Measurements from ENCODE around the gene TMEM223.
A peak's percentile ranks its signal among the peaks of the same experiment; 100 is the strongest.
"Not testable (repeated sequence)": the region's sequence is repeated elsewhere in the genome, so short reads cannot be mapped to it uniquely, and the experiment has no call there.

TMEM223 gene

DNA sequence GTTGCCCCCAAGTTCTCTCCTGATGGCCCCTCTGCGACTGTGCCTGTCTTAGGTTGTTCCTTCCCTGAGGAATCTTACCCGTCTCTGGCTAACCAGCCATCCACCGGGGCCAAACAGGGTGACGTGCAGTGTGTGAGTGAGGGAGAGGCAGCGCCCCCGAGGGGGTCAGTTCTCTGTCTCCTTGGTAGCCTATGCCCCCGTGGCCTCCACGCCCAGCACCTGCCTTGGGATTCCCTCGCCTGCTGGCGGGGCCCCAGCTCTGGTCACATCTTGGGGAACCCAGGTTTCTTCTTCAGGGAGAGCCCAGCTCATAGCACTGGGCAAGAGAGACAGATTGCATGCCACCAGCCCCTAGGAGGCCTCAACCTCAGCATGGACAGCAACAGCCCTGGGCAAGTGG, 7.7 kb upstream of the TMEM223 start:
- no peak for DNase-seq

DNA sequence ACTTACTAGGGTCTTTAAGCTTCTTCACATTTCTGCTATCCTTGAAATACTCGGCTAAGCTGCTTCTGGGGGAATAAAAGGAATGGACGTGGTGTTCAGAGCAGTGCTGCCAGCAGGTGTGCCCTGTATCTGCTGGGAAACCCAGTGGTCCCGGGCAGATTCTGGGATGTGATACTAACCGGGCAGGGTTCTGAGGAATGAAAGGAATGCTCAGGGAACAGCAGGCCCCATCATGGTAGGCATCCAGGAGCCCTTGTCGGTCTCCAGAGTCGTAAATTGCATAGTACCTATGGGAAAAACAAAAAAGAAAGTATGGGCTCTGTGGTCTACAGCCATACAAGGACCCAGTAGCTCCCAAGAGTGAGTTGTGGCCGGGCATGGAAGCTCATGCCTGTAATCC, 4.5 kb upstream of the TMEM223 start:
- no peak for DNase-seq

DNA sequence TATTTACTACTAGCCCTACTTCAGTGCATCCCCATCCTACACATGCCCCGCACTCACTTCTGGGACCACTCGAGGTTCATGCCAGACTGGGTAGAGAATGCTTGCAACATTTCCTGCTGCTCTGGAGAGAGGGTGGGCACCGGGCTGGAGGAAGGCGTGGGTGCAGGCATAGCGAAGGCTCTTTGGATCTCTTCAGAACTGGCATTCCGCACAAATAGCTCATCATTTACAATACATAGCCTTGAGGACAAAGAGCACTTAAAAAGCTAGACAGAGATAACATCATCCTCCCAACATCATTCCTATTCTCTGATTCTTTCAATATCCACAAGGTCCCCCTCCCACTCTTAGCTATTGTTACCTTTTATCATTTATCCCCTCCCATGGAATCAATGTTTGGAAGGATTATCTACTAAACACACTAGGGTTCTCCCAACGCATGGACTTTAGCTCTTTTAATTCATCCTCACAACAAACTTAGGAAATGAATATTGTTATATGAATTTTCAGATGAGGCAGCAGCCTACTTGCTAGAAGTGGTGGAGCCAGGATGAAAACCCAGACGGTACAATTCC, 2.5 kb upstream of the TMEM223 start:
- no peak for DNase-seq

DNA sequence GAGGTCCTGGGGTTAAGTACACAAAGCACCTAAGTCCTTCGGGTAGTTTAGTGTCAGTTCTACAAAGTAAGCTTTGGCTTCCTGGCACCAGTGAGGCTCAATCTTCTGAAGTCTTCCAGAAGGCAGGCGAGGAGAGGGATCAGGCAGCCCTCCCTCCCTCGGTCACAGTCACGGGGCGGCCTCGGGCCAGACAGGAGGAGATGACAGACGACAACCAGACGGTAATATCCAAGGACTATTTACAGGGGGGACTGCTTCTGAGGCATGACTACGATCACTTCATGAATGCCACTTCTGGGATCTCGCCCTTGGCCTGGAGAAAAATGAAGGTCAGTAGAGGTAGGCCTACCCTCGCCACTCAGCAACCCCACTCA, 383 bp upstream of the TMEM223 start:
- no peak for DNase-seq

DNA sequence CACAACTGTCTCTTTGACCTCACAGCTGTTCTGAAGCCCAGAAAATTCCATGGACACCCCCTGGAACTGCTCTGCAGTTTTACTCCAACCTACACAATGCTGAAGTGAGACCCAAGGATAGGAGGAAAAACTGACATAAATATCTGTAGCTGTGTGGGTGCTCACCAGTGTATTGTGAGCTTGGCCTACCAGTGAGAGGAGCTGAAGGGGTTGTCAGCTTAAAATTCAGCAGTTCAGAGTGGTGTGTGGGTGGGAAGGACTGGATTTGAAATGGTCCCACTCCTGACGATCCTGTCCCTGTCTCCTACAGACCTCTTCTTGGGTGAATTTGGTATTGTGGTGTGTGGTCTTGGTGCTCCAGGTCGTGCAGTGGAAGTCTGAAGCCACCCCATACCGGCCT, 2.2 kb downstream of the TMEM223 start:
- no peak for DNase-seq

DNA sequence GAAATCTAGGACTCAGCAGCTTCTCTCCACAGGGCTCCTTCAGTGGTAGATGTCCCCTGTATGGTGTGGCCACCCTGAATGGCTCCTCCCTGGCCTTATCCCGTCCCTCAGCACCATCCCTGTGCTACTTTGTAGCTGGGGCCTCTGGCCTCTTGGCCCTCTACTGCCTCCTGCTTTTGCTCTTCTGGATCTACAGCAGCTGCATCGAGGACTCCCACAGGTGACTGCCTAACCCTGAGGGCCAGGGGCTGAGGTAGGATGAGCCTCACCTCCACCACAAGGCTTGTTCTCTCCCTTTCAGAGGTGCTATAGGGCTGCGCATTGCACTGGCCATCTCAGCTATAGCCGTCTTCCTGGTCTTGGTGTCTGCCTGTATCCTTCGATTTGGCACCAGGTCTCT, 2.8 kb downstream of the TMEM223 start:
- DNase-seq = no peak

DNA sequence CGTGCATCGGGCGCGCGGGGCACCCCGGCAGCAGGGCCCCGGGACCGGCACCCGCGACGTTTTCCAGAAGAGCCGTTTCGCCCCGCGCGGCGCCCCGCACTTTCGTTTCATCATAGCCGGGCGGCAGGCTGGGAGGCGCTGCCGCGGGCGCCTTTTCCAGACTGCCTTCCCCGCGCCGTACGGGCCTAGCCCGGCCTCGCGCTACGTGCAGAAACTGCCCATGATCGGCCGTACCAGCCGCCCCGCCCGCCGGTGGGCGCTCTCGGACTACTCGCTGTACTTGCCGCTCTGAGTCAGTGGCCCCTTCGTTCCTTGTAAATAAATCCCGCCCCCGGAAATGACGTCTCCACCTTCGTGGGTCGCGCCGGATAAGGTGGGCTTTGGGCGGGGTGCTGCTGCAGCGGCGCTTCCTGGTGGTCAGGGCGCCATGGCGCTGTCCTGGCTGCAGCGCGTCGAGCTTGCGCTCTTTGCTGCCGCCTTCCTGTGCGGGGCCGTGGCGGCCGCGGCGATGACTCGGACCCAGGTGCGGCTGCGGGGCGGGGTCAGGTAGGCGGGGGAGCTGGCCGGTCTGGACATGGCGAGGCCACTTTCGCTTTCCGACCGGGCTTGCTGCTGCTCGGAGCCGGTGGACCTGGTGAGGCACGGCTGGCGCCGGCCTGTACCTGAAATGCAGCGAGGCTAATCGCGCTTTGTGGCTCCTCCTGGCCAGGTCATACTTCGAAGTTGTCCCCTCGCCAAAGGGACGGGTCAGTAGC, 4.6 kb downstream of the TMEM223 start, which contains the start of gene TMEM179B:
Gene TMEM179B, plus strand, starts transcription at position 398 of the 755 bp plus-strand sequence. Its CDS starts 30 bp downstream, at position 428.
- DNase-seq = peak; percentile 97

DNA sequence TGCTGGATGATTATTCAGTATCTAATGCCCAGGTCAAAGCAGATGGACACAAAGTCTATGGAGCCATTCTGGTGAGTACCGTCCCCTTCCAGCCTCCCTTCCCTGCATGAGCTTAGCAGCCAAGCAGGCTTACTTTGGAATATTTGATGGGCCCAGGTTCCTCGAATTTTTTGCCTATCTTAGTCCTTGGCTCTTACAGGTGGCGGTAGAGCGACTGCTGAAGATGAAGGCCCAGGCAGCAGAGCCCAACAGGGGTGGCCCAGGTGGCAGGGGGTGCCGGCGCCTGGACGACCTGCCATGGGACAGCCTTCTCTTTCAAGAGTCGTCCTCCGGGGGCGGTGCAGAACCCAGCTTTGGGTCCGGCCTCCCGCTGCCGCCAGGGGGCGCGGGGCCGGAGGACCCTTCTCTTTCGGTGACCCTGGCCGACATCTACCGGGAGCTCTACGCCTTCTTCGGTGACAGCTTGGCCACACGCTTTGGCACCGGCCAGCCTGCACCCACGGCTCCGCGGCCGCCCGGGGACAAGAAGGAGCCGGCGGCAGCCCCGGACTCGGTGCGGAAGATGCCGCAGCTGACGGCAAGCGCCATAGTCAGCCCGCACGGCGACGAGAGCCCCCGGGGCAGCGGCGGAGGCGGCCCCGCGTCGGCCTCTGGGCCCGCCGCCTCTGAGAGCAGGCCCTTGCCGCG, 5.3 kb downstream of the TMEM223 start:
- DNase-seq = peak; percentile 64

DNA sequence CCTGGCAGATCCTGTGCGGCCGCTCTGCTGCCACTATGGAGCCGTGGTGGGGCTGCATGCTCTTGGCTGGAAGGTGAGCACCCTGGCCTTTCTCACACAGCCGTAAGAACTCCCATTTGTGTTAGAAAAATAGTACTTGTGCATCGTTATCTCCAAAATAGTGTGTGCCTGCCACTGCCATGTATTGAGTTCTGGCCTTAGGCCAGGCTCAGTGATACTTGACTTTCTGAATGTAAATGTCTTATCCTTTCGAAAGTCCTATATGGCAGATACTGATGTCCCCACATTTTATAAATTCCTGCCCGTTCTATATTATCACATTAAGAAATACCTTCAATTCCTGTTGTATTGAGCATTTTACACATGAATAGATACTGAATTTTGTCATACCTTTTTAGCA, 9.1 kb downstream of the TMEM223 start:
- no peak for DNase-seq

DNA sequence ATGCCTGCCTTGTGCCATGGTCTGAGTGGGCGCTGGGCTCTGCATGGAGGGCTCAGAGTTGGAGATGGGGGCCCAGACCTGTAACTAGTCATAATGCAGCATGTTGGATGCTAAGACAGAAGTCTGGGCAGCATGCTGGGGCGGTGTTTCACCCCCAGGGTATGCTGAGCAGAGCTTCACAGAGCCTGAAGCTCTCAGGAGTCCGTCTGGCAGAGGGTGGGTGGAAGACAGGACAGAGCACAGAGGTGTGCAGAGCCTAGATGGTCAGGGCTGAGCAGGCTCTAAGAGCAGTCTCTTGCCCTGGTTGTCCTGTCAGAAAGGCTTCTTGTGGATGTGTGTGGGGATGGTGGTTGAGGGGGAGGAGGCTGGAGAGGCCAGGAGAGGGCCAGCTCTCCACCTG, 13.4 kb downstream of the TMEM223 start:
- no peak for DNase-seq

DNA sequence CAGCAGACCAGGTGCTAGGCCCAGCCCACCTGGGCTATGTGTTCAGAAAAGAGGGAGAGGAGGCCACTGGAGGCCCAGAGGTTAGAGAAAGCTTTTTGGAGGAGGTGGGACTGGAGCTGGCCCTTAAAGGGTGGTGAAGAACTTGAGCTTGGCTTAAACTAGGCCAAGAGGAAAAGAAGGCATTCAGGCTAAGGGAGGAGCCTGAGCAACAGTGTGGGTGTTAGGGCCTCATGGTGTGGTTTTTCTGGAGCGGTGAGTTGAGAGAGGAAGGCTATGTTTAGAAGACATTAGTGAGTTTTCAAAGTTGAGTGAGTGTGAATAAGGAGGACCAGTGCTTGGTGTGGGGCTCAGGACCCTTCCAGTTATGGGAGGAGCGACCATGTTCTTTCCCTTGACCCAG, 14.4 kb downstream of the TMEM223 start:
- DNase-seq = no peak

DNA sequence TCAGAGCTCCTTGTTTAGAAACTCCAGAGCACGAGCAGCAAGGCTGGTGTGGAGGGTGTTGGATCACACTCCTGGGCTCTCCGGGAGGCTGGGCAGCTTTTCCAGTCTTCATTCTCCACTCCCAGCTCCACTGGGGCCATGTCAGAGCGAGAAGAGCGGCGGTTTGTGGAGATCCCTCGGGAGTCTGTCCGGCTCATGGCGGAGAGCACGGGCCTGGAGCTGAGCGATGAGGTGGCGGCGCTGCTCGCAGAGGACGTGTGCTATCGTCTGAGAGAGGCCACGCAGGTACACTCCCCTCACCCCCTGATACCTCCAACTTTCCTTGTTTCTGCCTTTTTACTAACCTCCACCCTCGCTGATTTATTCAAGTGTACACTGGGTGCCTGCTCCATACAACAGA, 16.2 kb downstream of the TMEM223 start:
- DNase-seq = no peak

DNA sequence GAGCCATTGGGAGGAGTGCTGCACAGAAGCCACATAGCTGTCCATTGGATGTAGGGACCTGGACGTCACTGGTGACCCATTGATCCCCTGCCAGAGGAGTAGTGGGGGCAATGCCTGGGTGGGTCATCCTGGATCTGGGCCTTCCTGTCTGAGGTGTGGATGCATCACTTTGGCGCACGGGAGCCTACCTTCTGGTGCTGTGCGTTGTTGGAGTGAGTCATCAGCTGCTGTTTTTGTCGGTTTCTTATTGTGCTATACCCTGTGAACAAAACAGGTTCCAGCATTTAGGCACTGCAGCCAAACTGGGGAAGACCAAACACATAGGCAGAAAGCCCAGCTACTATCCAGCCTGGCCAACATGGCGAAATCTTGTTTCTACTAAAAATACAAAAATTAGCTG, 17.4 kb downstream of the TMEM223 start:
- DNase-seq = no peak

DNA sequence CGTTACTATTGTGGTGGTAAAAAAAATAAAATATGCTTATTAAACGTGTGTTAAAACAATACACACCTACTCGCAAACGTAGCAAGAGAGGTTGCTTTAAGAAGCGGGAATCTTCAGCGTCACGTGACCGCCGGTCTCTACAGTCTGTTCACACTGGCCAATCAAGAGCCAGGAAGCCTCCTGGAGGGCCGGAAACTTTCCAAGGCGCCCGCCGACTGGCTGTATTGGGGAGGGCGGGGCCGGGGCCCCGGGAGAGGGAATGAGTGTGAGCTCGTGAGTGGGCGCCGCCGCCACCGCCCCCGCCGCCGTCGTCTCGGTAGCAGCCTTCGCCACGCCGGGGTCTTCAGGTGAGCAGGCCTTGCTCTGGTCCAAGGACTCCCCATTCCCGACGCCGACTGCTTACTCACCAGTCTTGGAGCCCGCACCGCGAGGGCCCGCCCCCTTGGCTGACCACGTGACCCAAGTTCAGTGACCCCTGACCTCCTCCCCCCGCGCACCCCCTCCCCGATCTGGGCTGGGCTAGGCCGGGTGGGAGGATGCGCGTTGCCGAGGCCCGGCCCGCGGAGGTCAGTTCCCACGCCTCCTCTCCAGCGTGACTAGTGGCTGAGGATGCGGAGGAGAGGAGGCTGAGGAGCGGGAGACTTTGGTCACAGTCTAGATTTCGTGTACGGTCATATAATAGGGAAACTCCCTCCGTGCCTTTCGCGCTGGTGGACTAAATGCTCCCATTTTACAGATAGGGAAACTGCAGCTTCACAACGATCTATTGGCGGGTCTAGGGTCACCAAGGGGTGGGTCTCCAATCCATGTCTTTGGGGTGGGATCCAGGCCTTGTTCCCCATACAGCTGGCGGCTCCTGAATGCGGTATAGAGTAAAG, 20.4 kb downstream of the TMEM223 start, which contains the start of gene TAF6L:
Gene TAF6L, plus strand, starts transcription at position 253 of the 878 bp plus-strand sequence. CDS start 4,388 bp downstream, outside the sequence.
- DNase-seq = peak; percentile 98

DNA sequence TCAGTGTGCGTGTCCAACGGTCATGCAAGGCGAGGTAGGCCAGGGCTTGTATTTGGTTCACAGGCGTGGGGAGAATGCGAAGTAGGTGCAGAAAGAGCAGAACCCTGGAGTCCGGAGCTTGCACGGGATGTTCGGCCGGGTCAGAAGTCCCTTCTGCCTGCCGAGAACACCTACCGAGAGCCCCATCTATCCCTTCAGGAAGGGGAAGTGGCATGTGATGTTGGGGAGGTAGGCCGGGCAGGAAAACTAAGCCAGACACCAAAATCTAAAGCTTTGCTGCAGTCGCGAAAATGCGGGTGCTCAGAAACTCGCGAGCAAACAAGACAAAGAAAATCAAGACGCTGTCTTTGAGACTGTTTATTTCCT, 21.0 kb downstream of the TMEM223 start:
- no peak for DNase-seq

DNA sequence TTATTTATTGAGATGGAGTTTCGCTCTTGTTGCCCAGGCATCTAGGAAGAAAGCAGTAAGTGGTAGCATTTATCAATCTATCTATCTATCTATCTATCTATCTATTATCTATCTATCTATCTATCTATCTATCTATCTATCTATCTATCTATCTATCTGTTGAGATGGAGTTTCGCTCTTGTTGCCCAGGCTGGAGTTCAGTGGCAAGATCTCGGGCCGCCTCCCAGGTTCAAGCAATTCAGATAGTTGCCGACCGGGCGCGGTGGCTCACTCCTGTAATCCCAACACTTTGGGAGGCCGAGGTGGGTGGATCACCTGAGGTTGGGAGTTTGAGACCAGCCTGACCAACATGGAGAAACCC, 31.0 kb downstream of the TMEM223 start:
- DNase-seq = not testable (repeated sequence)

DNA sequence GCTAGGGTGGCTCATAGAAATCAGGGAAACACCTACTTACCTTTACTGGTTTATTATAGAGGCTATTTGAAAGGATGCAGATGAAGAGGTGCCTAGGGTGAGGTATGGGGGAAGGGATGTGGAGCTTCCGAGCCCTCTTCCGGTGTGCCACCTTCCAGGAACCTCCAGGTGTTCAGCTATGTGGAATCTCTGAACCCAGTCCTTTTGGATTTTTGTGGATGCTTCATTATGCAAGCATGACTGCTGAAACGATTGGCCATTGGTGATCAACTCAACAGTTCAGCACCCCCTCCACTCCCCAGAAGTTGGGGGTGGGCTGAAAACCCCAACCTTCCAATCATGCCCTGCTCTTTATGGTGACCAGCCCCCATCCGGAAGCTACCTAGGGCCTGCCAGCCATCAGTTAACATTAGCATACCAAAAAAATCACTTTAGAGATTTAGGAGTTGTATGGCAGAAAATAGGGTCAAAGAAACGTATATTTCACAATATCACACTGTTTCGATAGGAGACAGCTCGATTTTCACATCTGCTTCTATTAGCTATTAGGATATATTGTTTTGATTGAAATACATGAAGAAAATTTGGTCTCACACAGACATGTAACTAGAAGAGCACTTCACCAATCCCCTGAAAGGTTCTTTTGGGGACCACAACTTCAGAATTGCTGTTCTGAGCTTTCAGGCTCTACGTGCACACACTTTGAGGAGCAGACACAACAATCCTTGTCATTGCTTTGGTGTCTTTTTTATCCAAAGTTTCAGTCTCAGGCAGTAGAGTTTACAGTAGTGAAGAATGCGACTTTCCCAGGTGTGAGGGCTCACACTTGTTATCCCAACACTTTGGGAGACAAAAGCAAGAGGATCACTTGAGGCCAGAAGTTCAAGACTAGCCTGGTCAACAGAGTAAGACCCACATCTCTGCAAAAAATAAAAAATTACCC, 33.7 kb downstream of the TMEM223 start:
- DNase-seq = no peak

DNA sequence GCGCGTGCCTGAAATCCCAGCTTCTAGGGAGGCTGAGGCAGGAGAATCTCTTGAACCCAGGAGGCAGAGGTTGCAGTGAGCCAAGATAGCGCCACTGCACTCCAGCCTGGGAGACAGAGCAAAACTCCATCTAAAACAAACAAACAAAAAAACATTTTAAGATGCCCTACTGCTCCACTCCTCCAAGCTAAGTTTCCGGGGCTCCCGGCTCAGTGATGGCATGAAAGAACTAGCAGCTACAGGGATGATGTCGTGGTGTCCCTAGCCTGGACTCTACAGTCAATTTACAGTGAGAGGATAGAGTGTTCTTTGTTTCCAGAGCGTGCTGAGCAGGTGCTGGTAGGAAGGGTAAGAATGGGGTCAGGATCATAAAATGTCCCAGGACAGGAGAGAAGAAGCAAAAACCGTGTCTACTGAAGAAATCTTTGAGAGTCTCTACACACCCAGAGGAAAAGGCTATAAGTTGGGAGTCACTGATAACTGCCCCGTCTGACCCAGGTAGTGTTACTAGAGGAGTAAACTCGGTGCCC, 36.7 kb downstream of the TMEM223 start:
- no peak for DNase-seq

DNA sequence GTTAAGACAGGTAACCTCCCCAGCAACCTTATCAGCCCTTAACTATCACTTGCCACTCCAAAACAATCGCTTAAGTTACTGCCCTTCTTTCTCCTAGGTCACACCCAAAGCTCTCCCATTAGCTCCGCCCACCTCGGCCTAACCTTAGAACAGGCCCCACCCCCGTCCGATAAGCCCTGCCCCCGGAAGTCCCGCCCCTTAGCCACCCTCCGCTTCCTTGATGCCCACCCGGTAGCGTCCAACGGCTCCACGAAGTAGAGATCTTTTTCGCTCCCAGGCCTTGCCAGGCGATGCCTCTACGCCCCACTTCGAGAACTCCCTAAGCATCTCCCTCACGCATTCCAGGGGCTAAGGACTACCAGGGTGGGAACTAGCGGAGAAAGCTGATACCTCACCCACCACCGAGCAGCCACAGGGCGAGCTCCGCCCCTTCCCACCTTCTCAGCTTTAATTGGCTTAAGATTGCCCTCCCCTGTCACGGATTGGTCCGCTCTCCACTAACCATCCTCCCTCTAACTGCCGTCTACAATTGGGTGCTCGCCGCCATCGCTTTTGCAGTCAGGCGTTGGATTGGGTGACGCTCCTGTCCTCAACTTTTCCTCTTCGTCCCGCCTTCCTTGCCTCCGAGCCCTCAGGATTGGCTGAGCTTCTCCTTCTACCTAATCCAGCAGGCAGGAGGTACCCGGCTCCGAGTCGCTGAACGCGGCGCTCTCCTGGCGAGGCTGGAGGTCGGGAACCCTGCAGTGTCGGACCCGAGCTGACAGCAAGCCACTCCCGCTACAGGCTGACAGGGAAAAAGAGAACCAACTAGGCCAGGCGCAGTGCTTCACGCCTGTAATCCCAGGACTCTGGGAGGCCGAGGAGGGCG, 37.8 kb downstream of the TMEM223 start, which contains the start of gene ZBTB3:
Gene ZBTB3, minus strand, starts transcription at position 425 of the 868 bp plus-strand sequence. CDS start 496 bp downstream, outside the sequence.
- peak; percentile 97 for DNase-seq

DNA sequence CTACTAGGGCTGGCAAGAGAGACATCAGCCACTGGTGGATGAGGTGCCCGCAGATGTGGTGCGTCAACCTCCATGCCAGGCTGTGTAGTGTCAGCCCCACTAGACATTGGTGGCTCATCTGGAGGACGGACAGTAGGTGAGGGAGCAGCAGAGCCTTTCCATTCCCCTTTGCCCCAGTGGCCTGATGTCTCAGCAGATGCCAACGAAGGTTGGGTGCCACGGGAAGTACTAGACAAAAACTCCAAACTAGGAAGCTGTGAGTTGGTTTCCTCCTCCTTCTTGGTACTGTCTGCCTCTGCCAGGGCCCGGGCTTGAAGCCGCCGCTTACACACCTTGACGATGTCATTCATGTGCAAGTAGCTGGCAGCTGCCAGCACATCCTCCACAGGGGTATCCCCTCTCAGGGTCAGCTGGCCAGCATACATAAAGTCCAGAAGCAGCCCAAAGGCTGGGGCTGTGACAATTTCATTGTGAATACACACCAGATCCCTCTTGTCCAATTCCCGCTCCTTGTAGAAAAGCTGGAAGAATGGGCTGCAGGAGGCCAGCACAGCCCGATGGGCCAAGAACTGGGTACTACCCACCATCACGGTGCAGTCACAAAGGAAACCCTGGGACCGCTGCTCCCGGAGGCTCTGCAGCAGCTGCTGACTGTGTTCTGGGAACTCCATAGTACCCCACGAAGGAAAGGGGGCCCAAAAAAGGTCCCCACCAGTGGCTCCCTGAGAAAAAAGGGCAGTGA, 38.6 kb downstream of the TMEM223 start:
- DNase-seq = no peak

Data from NCI-H226 (cell line).